ENCODE results near the gene CTDSPL2. TPM values are rescaled to one million over a fixed set of nuclear protein-coding genes. Genes with fewer than 3 reads are reported as not detected.

The CTDSPL2 gene
- total and polyA plus RNA-seq, 2 donors from 2014 or later = 4.2 to 37.8 TPM

GRCh38 chr15:44500555-44500954 lies 73.1 kb downstream of the CTDSPL2 start:
- peaks cover 2 to 11% (median 2%) of the 10 kb centered on the region in 3 donors for H3K36me3 ChIP-seq (ENCODE audit: control insufficient read depth in 2 of 3, insufficient read depth in 3 of 3, low read length in 3 of 3)
- no peak for DNase-seq
- no peaks in the 10 kb centered on the region for H3K4me1 ChIP-seq (ENCODE audit: control insufficient read depth in 2 of 3, insufficient read depth in 2 of 3, low read depth in 1 of 3, low read length in 3 of 3)
- intact Hi-C loops (cut with DNase I) = no loop called here
- H3K27me3 ChIP-seq (ENCODE audit: control insufficient read depth, insufficient read depth, low read length) = no peaks in the 10 kb centered on the region
- H3K4me3 ChIP-seq (ENCODE audit: low read length in 3 of 3) = no peak overlapping the region
- TF ChIP-seq CTCF (IDR thresholded peaks at IDR 0.05; ENCODE audit: borderline replicate concordance, extremely low read depth, insufficient read depth) = no peak
- FAIRE-seq = no peak
- H3K27ac ChIP-seq (ENCODE audit: low read depth in 2 of 2, low read length in 2 of 2) = peak overlapping the region in 1 of 2 donors; percentile 51
- no peaks in the 10 kb centered on the region for H3K9me3 ChIP-seq (ENCODE audit: control insufficient read depth in 2 of 3, insufficient read depth in 1 of 3, low read length in 3 of 3)
- H3K9ac ChIP-seq (ENCODE audit: low read length in 3 of 3) = no peak overlapping the region

- FAIRE-seq (no peak), DNase-seq (peak in 2 of 5 donors; percentile 42 to 53)
- Histone ChIP-seq H3K4me1 (ENCODE audit: control insufficient read depth in 2 of 3, insufficient read depth in 2 of 3, low read depth in 1 of 3, low read length in 3 of 3) (peaks cover 0 to 3% (median 0%) of the 10 kb centered on the region in 3 donors), H3K9me3 (ENCODE audit: control insufficient read depth in 2 of 3, insufficient read depth in 1 of 3, low read length in 3 of 3) (no peaks in the 10 kb centered on the region), H3K9ac (ENCODE audit: low read length in 3 of 3) (no peak overlapping the region), H3K27ac (ENCODE audit: low read depth in 2 of 2, low read length in 2 of 2) (no peak overlapping the region), H3K36me3 (ENCODE audit: control insufficient read depth in 2 of 3, insufficient read depth in 3 of 3, low read length in 3 of 3) (peaks cover 2 to 11% (median 2%) of the 10 kb centered on the region in 3 donors), H3K4me3 (ENCODE audit: low read length in 3 of 3) (no peak overlapping the region), H3K27me3 (ENCODE audit: control insufficient read depth, insufficient read depth, low read length) (no peaks in the 10 kb centered on the region)
- TF ChIP-seq CTCF (IDR thresholded peaks at IDR 0.05; ENCODE audit: borderline replicate concordance, extremely low read depth, insufficient read depth) = peak; percentile 51
- intact Hi-C loops (cut with DNase I) = no loop called here
Observed at GRCh38 chr15:44501768-44502366, 74.4 kb downstream of the CTDSPL2 start.

GRCh38 chr15:44516436-44516835 lies 89.0 kb downstream of the CTDSPL2 start:
- intact Hi-C loops (cut with DNase I) = no loop called here
- FAIRE-seq (no peak), DNase-seq (no peak)
- no peaks in the 10 kb centered on the region for H3K4me1 ChIP-seq (ENCODE audit: control insufficient read depth in 2 of 3, insufficient read depth in 2 of 3, low read depth in 1 of 3, low read length in 3 of 3)
- no peaks in the 10 kb centered on the region for H3K9me3 ChIP-seq (ENCODE audit: control insufficient read depth in 2 of 3, insufficient read depth in 1 of 3, low read length in 3 of 3)
- peaks cover 0 to 3% (median 0%) of the 10 kb centered on the region in 3 donors for H3K36me3 ChIP-seq (ENCODE audit: control insufficient read depth in 2 of 3, insufficient read depth in 3 of 3, low read length in 3 of 3)
- no peak for TF ChIP-seq CTCF (IDR thresholded peaks at IDR 0.05; ENCODE audit: borderline replicate concordance, extremely low read depth, insufficient read depth)
- no peak overlapping the region for H3K9ac ChIP-seq (ENCODE audit: low read length in 3 of 3)
- no peaks in the 10 kb centered on the region for H3K27me3 ChIP-seq (ENCODE audit: control insufficient read depth, insufficient read depth, low read length)
- H3K27ac ChIP-seq (ENCODE audit: low read depth in 2 of 2, low read length in 2 of 2) = no peak overlapping the region
- no peak overlapping the region for H3K4me3 ChIP-seq (ENCODE audit: low read length in 3 of 3)

GRCh38 chr15:44519537-44519936 lies 92.1 kb downstream of the CTDSPL2 start:
- no peak overlapping the region for H3K27ac ChIP-seq (ENCODE audit: low read depth in 2 of 2, low read length in 2 of 2)
- intact Hi-C loops (cut with DNase I) = no loop called here

More at GRCh38 chr15:44519537-44519936, 92.1 kb downstream of the CTDSPL2 start:
- no peaks in the 10 kb centered on the region for H3K27me3 ChIP-seq (ENCODE audit: control insufficient read depth, insufficient read depth, low read length)
- no peaks in the 10 kb centered on the region for H3K4me1 ChIP-seq (ENCODE audit: control insufficient read depth in 2 of 3, insufficient read depth in 2 of 3, low read depth in 1 of 3, low read length in 3 of 3)
- H3K9ac ChIP-seq (ENCODE audit: low read length in 3 of 3) = no peak overlapping the region
- H3K4me3 ChIP-seq (ENCODE audit: low read length in 3 of 3) = no peak overlapping the region
- H3K9me3 ChIP-seq (ENCODE audit: control insufficient read depth in 2 of 3, insufficient read depth in 1 of 3, low read length in 3 of 3) = no peaks in the 10 kb centered on the region
- H3K36me3 ChIP-seq (ENCODE audit: control insufficient read depth in 2 of 3, insufficient read depth in 3 of 3, low read length in 3 of 3) = peaks cover 2 to 10% (median 5%) of the 10 kb centered on the region in 3 donors
- TF ChIP-seq CTCF (IDR thresholded peaks at IDR 0.05; ENCODE audit: borderline replicate concordance, extremely low read depth, insufficient read depth) = no peak
- DNase-seq (no peak), FAIRE-seq (peak; percentile 67)

Data from kidney (tissue), 14 donors.